ENCODE data around the gene TACC2.
"Not testable (repeated sequence)": the region's sequence is repeated elsewhere in the genome, so short reads cannot be mapped to it uniquely, and the experiment has no call there.

TACC2 gene

DNA sequence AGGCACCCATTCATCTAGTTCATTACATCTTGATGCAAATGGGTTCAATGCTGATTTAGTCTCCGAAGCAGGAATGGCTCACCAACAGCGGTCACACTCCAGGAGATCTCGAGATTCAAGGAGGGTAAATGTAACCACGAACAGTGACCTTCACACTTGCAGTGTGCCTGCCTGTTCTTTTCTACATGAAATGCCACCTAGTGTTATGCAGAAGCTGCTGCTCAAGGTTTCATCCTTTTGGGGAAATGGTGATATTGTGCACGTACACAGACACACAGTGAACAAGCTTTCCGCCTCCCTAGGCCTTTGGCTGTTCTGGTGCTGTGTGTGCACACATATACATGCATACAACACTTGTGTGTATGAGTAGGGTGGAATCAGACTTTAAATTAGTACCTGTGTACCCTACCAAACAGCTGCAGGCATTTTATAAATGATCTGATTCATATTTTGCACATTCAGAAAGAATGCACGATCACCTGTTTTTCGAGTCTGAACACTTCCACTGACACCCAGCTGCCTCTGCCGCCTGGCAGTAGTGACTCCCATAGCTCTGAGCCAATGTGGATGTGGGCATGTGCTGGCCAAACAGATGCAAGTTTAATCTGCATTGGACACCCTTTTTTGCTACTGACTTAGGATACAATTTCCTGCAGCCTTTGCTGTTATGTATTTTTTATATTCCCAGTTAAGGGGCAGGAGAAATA is 100.5 kb downstream of the TACC2 start:
- DNase-seq (ENCODE audit: low read depth in 2 of 2): no peak

DNA sequence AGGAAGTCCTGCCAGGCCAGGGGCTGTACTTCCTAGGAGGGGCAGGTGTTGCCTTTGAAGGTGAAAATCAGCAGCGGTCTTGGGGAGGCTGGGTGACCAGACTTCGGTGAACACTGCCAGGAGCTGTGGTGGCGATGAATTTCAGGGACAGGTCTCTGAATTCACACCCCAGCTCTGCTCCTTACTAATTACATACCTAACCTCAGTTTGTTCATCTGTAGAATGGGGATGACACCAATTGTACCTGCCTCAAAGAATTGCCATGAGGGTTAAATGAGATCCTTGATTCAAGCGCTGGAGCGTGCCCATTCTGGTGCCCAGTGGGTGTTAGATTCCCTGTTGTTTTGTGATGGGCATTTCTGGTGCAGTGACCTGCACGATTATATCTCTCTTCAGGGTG is 102.8 kb downstream of the TACC2 start:
- DNase-seq (ENCODE audit: low read depth in 2 of 2): no peak

DNA sequence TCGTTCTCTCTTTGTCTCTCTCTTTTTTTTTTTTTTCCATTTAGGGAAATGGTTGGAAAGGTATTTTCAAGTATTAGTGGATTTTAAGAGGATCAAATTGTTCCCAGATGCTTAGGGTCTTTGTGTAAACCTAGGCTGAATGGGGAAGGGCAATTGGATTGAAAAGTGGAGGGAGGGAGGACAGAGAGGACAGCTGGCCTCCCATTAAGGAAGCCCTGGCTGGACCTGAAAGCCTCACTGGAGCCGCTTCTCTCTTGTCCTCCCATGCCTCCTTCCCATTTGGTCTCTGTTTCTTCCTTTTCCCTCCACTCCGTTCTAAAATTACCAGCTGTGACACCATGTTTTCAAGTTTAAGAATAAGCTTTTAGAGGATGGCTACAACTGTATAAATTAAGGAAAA is 104.1 kb downstream of the TACC2 start:
- DNase-seq (ENCODE audit: low read depth in 2 of 2): no peak

DNA sequence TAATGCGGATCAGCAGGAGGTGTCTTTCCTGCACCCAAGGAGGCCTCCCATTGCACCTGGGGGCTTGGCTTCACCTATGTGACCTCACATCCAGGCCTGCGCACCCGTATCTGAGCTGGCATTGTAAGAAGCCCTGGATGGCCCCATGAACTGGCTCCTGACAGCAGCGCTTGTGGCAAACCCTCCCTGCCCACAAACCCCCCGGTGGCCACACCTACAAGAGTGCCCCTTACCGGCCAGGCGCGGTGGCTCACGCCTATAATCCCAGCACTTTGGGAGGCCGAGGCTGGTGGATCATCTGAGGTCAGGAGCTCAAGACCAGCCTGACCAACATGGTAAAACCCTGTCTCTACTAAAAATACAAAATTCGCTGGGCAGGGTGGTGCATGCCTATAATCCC is 107.2 kb downstream of the TACC2 start:
- DNase-seq (ENCODE audit: low read depth in 2 of 2): not testable (repeated sequence)

DNA sequence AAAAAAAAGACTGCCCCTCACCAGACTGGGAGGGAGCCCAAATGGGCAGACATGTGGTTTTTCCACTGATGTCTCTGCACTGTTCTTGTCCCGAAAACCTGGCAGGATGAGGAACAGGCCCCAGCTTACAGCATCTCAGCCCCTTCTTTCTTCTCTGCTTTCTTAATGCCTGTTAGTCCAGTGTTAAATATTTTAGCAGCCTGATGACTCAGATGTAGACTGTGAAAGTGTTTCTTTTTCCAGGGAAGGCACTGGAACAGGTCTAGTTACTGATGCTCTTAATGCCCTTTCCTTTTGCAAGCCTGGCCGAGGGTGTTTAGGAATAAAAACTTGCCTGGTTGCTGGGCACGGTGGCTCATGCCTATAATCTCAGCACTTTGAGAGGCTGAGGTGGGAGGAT is 107.7 kb downstream of the TACC2 start:
- DNase-seq (ENCODE audit: low read depth in 2 of 2): no peak

DNA sequence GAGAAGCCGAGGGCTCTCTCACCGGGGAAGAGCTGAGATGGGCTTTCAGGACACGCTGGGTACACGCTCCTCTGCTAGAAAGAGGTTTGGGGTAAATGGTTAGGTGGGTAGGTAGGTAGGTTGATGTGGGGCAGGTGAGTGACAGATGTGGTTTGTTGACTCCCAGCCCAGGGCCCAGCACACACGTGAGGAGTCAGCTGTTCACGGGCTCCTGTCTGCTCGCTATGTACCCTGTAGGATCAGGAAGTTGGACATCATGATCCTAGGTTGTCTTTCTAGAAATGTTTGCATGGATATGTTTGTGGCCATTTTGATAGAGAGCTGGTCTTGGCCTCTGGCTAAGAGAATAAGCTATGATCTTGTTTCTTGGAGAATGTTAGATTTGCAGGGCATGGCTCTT is 109.0 kb downstream of the TACC2 start:
- no peak for DNase-seq (ENCODE audit: low read depth in 2 of 2)

DNA sequence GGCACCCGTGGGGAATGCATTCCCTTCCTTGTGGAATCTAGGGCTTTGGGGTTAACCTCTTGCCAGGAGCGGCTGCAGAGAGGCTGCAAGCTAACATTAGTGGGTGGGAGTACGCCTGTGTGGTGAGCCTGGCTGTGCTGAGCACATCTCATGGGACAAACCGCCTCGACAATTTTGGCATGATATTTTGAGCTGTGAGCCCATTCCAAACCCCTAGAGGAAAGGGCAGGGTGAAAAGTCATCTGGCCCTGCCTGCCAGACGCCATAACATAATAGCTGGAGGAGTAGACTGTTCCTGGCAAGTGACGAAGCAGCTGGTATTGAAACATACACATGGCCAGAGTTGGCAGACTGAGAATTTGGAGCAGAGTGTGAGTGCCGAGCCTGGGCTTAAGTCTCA is 110.0 kb downstream of the TACC2 start:
- no peak for DNase-seq (ENCODE audit: low read depth in 2 of 2)

DNA sequence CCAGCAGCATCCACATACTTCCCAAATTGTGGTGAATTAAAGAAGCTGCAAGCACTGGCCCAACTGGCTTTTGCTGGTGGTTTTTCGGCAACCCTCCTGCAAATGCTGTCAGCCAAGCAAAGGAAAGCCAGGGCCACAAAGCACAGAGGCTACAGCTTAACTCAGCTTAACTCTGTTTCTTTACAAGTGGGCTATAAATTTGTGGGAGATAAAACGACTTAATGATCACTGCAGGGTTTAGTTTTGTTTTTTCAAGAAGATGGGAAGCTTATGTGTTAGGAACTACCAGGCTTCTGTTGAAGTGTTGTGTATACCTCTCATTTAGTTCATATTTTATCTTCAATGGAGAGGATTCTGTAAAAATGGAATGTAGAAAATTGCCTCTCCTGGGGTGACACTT is 110.6 kb downstream of the TACC2 start:
- DNase-seq (ENCODE audit: low read depth in 2 of 2): no peak

DNA sequence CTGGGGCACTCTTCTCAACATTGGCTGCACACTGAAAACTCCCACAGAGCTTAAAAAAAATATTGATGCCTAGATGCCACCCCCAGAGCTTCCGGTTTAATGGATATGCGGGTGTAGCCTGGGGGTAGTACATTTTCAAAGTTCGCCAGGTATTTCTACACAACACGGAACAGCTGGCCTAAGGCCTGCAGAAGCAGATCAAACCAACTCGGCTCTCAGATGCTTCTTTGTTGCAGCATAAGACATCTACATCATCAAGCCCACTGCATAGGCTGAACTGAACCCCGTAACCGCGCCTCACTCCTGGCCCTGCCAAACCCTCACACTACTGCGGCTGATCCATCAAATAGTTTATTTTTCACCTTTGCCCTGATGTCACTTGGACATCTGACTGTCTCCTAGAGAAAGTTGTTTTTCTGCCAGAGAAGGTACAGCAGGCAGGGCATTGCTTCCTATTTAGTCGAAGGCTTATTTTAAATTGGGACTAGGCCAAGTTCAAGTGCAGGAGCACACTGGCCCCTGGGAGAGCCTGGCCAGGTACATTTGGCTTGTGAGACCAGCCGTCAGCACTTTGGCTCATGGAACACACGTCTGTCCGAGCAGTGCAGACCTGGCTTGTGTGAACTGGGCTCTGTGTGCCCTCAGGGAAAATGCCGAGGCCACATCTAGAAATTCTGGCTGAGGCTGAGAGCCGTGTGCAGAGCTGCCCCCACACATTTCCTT is 113.3 kb downstream of the TACC2 start:
- no peak for DNase-seq (ENCODE audit: low read depth in 2 of 2)

DNA sequence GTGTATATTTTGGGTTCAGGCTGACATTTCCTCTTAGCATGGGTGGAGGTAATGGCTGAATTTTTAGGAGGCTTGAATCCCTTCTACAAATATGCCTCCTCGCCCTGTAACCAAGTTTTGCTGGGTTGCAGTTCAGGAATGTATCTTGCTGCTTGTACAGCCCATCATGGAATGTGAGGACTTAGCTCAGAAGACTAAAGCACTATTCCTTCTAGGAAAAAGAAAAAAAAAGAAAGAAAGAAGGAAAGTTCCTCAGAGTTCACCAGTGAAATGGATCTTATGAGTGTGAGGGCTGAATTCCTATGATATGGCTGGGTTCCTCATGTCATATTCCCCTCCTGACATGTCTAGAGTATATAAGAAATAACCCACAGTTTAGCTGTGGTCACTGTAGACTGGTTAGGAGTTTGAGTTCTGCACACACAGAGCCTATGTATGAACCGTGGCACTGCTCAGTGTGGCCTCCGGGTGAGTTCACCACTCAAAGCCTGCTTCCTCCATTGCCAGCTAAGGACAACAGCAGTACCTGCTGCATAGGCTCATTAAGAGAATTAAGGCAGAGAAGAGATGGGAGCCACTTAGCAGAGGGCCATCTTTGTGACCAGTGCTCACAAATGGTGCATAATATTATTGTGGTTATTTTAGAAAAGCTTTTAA is 114.0 kb downstream of the TACC2 start:
- no peak for DNase-seq (ENCODE audit: low read depth in 2 of 2)

DNA sequence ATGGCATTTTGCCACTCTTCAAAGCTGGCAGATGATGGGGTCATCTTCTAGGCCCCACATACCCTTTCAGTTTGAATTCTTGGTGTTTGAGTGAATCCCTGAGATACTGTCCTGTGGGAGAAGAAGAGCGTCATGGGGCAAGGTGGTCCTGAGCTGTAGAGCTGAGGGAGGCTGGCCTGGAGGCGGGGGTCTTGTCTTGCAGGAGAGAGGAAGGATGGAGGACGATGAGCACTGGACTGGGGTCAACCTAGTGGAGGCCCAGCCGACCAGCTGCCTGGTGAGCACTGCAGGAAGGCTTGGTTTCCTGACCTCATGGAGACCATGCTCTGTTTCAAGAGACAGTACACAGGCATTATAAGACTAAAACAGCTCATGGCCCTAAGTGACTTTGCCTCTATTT is 114.6 kb downstream of the TACC2 start:
- no peak for DNase-seq (ENCODE audit: low read depth in 2 of 2)

DNA sequence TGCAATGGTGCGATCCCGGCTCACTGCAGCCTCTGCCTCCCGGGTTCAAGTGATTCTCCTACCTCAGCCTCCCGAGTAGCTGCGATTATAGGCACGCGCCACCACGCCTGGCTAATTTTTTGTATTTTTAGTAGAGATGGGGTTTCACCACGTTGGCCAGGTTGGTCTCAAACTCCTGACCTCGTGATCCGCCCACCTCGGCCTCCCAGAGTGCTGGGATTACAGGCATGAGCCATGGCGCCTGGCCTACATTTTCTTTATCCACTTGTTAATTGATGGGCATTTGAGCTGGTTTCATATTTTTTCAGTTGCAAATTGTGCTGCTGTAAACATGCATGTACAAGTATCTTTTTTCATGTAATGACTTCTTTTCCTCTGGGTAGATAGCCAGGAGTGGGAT is 119.8 kb downstream of the TACC2 start:
- DNase-seq (ENCODE audit: low read depth in 2 of 2): not testable (repeated sequence)

DNA sequence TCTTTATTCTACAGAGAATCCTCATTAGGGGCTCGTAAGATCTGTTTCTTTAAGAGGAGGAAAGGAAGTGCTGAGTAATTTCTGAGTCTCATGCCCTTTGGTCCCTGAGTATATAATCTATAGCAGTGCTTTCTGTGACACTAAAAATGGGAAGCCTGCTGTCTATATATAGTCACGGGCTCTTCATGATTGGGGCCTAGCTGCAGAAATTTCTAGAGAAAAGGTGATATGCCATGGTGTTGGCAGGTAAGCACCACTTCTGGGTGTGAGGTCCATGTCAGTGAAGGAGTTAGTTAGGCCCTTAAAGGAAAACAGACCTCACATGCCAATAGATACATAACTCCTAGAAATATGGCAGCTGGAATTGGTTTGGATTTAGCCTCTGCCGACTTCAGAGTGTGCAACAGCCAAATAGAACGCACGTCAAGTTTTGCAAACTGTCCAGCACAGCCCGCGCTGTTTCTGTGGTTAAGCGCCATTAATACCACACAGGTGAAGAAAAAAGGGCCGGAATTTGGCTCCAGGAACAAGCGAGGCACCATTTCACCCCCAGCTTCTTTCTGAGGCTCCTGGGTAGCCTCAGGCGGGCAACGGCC is 123.2 kb downstream of the TACC2 start:
- no peak for DNase-seq (ENCODE audit: low read depth in 2 of 2)

DNA sequence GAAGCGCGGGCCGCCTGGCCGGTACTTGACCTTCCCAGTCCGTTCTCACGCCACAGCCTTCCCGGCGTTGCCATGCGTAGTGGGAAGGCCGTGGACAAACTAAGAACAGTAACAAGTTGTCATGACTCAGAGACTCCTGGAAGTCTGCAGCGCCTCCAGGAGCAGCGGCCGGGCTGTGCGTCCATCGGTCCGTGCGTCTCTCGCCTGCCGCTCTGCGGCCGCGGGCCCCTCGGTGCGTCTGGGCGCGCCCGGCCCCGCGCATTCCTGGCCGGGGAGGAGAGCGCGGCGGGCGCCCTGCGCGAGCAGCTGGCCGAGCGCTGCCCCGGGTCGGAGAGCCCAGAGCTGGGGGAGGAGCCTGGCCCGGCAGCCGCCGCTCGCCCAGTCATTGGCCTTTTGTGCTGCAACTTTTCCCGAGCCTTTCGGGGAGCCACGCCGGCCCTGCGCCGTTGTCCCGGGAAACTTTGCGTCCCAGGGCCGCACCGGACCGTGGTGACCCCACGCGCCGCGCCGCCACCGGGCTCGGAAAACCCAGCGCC is 123.7 kb downstream of the TACC2 start:
- no peak for DNase-seq (ENCODE audit: low read depth in 2 of 2)

DNA sequence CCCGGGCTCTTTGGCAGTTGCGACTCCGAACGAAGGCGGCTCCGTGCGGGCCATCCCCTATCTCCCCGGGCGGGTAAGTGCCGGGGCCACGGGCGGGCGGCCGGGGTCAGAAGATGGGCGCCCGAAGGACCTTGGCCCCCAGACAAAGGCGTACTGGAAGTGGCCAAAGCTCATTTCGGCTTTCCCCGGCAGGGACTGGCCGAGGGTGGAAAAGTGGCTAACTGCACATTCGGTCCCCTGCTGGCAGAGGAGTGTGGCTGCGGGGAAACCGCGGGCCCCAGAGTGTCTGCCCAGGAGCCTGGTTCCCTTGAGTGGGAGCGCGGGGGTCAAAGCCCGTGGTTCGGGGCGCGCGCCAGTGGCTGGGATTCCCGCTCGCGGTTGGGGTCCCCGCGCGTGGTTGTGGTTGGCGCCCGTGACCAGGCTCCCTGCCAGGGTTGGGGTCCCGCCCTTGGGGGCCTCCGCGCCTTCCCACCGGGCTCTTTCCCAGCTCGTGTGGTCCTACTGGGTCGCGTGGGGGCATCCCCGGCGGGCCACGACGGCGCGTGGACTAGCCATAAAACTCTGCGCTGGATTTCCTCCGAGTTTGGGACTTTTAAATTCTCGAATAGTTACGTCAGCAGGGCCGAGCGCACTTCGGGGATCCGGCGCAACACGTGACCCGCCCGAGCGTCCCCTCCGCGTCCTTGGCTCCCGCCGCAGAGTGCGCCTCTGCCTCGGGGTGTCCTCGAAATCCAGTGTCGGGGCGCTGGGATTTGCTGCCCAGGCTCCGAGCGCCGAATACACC is 124.4 kb downstream of the TACC2 start:
- DNase-seq (ENCODE audit: low read depth in 2 of 2): no peak

DNA sequence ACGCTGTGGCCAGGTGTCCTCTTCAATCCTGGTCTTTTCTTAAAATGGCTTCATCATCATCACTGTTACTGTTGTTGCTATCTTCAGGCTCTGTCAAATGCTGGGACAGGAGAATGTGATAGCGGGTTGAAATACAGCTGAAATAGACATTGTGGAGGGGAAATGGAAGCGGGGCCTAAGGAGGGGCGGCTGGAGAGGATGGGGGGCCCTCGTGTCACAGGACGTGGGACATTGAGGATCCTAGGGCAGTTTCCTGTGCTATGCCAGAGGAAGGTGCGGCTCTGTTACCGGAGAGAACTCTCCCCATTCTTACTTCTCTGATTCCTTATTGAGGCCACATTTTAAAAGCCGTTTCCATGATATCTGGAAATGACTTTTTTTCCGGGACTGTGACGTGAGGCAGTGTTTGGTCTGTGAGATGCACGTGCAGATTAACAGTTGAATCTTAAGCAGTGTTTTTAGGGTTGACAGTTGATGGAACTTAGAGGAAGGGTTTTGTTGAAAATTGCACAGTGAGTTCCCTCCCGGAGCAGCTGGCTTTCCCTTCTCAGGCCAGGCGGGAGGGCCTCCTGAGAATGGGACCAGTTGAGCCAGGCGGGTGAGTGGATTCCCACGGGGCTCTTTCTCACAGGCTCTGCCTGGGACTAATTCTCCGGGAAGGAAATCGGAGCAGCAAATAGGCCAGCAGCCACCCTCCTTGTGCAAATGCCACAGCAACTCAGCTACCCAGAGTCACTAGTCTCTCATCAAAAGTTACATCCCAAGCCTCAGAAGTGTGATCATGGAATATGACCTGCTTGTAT is 125.2 kb downstream of the TACC2 start:
- DNase-seq (ENCODE audit: low read depth in 2 of 2): no peak

DNA sequence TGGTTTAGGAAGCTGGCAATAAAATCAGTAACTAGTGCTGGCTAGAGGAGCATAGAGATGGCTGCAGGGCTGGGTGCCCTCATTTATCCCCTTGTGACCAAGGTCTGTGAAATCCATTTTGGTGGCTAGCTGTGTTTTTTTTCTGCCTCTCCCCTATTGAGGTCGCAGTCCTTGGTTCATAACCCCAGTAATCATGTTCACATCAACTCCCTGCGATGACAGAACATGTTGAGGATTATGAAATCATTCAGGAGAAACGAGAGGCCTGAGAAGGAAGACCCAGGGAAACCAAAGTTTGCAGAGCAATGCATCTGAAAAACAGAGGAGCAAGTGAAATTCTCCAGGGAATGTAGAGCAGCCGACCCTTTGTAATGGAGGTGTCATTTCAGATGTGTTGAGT is 126.9 kb downstream of the TACC2 start:
- no peak for DNase-seq (ENCODE audit: low read depth in 2 of 2)

DNA sequence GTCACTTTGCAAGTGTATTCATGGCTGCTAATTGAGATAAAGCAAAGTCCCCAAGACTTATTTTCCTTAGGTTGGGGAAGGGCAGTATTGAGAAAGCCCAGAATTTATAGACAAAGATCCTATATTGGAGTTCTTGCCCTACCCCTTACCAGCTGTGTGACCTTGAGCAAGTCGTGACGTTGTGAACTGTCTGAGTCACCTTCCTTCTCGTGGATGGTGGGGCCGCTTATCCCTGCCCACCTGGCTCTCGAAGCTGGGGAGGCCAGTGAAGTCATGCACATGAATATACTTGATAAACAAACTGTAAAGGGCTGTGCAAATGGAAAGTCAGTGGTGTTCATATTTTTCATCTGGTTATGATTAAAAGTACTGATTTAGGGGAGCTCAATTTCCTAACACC is 127.4 kb downstream of the TACC2 start:
- DNase-seq (ENCODE audit: low read depth in 2 of 2): no peak

DNA sequence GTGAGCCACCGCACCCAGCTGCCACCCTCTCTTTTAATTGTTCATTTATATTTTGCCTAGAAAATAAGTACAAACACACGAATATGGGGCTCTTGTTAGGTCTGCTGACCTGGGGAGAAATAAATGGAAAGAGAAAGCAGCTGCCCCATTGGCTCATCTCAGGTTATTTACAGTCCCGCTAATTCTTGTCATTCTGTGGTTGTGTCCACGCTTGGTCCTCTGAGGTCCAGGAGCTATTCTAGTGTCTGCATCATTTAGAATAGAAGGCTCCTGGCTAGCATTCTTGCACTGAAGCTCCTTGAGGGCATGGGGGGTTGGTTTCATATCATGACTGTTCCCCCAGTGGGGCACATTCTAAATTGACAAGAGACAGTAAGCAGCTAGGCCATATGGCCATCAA is 128.5 kb downstream of the TACC2 start:
- no peak for DNase-seq (ENCODE audit: low read depth in 2 of 2)

DNA sequence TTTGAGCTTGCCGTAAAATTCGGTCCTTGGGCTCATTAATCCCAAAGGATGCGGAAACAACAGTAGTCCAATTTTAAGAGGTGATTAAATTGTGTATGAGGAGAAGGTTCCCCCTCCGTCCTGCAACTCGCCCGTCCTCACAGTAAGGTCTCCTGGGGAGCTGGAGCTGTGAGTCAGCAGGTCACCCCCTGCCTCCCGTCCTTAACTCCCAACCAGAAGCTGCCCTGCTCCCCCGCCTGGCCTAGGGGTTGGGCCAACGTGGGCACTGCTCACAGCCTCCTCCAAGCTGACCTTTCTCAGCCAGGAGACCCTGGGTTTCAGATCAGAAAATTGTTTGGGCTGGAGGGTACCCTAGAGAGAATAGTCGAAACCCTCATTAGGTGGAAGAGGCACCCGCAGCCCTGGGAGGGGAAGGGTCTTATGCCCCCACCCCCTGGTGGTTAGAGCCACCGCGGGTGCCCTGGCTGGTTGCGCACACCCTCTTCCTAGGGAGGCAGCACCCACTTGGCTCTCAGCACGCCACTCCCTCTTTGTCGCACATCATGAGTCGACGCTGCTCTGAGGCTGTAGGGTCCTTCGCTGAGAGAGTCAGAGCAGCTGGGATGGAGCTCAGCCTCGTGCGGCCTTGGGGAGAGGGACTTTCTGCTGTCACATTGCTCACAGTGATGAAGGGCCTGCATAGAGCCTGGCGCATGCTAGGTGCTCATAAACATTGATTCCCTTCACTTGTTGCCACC is 131.2 kb downstream of the TACC2 start:
- DNase-seq (ENCODE audit: low read depth in 2 of 2): no peak

Measured in stimulated activated CD8-positive, alpha-beta memory T cell treated with anti-CD3 and anti-CD28 coated beads, Interleukin-15, amount 100 ng/mL, for 4 hours (primary cell).